Measurements from ENCODE around the gene AGO1.
"Not testable (repeated sequence)": the region's sequence is repeated elsewhere in the genome, so short reads cannot be mapped to it uniquely, and the experiment has no call there.

AGO1 gene

DNA sequence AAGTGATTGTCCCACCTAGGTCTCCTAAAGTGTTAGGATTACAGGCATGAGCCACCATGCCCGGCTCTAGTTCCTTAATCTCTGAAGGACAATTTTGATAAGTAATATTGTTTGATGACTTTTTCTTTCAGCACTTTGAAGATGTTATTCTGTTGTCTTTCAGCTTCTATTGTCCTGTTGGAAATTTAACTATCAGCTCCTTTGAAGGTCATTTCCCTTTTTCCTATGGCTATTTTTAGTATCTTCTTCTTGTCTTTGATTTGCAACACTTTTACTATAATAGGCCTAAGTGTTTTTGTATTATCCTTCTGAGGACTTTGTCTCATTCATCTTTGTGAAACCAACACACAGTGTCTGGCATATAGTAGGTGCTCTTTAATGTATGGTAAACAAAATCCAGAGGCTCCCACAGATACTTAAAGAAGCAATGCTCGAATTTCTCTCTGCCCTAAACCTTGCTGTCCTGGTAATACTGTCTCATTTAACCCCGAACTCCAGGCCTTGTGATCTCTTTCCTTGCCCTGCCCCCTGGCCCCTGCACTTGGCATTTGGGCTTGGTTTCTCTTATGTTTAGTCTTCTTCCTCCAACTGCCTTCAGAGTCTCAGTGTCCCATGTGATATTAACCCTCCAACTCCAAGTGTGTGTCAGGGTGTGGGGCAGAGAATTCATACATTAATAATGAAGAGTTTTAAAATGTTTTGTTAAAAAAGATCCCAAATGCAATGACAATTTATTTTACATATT, 19.0 kb upstream of the AGO1 start:
- in situ Hi-C loops (cut with MboI; ENCODE audit: low sequenced_read_pairs, unreplicated experiment) = no loop called here
- DNase-seq (ENCODE audit: low spot score) = no peak
- TF ChIP-seq, protein P1, sequence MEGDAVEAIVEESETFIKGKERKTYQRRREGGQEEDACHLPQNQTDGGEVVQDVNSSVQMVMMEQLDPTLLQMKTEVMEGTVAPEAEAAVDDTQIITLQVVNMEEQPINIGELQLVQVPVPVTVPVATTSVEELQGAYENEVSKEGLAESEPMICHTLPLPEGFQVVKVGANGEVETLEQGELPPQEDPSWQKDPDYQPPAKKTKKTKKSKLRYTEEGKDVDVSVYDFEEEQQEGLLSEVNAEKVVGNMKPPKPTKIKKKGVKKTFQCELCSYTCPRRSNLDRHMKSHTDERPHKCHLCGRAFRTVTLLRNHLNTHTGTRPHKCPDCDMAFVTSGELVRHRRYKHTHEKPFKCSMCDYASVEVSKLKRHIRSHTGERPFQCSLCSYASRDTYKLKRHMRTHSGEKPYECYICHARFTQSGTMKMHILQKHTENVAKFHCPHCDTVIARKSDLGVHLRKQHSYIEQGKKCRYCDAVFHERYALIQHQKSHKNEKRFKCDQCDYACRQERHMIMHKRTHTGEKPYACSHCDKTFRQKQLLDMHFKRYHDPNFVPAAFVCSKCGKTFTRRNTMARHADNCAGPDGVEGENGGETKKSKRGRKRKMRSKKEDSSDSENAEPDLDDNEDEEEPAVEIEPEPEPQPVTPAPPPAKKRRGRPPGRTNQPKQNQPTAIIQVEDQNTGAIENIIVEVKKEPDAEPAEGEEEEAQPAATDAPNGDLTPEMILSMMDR (IDR thresholded peaks at IDR 0.05; ENCODE audit: borderline replicate concordance, control extremely low read depth, extremely low read depth, insufficient read depth, missing control alignments) = no peak

DNA sequence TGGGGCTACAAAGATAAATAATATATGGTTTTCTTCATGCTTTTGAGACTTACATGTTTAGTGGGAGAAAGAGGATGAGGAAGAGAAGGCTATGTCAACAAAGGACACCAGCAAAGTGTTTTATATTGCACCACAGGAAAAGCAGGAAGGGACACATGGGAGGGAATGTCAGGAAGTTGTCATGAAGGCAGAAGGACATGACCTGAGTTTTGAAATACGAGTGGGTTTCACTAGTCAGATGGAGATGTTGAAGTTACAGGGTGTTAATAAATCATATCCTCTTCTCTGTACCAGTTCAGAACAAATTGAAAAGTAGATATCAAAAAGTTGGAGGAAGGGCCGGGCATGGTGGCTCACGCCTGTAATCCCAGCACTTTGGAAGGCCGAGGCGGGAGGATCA, 18.2 kb upstream of the AGO1 start:
- in situ Hi-C loops (cut with MboI; ENCODE audit: low sequenced_read_pairs, unreplicated experiment) = no loop called here
- no peak for DNase-seq (ENCODE audit: low spot score)

DNA sequence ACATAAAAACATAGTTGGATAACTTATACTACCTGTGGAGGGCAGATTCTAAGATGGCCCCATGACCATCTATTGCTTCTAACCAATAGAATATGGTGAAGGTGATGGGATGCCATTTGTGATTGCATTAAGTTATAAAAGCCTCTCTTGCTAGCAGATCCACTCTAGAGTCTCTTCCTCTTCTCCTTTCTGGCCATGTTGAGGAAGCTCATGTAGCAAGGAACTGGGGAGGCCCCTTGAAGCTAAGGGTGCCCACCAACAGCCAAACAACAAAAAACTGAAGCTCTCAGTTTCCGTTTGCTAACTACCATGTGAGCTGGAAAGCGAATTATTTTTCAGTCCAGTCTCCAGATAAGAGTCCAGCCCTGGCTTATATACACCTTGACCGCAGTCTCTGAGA, 16.0 kb upstream of the AGO1 start:
- TF ChIP-seq, protein P1 (IDR thresholded peaks at IDR 0.05; ENCODE audit: borderline replicate concordance, control extremely low read depth, extremely low read depth, insufficient read depth, missing control alignments) = no peak
- no peak for DNase-seq (ENCODE audit: low spot score)
- in situ Hi-C loops (cut with MboI; ENCODE audit: low sequenced_read_pairs, unreplicated experiment) = no loop called here

More for the DNA sequence above, 18.2 kb upstream of the AGO1 start:
- TF ChIP-seq, protein P1 (IDR thresholded peaks at IDR 0.05; ENCODE audit: borderline replicate concordance, control extremely low read depth, extremely low read depth, insufficient read depth, missing control alignments) = no peak

DNA sequence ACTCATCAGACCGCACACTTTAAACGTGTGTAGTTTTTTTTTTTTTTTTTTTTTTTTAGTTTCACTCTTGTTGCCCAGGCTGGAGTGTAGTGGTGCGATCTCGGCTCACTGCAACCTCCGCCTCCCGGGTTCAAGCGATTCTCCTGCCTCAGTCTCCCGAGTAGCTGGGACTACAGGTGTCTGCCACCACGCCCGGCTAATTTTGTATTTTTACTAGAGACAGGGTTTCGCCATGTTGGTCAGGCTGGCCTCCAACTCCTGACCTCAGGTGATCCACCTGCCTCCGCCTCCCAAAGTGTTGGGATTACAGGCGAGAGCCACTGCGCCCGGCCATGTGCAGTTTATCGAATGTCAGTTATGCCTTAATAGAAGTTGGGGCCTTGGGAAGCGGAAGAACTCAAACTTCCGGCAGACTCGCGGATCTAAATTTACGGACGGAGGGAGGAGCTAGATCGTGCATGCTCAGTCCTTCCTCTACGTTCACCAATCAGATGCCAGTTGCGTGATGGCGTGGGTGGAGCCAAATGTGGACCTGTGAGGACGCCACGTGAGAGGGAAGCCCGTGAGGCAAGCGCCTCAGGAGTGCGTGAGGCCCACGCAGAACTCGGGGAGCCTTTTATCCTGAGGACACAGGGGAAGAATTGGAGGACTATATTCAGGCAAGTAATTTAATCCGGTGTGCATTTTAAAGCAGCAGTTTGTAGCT, 13.6 kb upstream of the AGO1 start:
- DNase-seq (ENCODE audit: low spot score); in situ Hi-C loops (cut with MboI; ENCODE audit: low sequenced_read_pairs, unreplicated experiment): not testable (repeated sequence)

DNA sequence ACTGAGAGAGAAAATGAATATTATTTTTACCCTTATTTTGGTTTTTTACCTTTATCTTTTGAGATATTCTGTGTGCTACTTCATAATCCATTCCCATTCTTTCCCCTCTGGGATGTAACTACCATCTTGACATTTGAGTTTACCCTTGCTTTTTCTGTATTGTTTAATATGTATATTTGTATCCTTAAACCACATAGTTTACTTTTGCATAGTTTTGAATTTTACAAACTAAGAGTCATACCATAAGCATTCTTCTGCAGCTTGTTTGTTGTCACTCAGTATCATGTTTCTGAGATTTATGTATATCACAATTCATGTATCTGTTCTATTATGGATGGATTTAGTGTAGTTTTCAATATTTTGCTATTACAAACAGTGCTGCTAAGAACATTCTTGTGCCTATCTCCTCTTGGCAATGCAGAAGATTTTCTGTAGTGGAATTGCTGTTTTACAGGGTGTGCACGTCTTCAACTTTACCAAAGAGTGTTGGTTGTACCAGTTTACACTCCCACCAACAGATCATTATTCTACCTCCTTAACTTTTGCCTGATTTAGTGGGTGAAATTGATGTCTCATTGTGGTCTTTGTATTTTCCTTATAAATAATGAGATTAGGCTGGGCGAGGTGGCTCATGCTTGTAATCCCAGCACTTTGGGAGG, 12.2 kb upstream of the AGO1 start:
- TF ChIP-seq, protein P1 (IDR thresholded peaks at IDR 0.05; ENCODE audit: borderline replicate concordance, control extremely low read depth, extremely low read depth, insufficient read depth, missing control alignments) = no peak
- in situ Hi-C loops (cut with MboI; ENCODE audit: low sequenced_read_pairs, unreplicated experiment) = no loop called here
- DNase-seq (ENCODE audit: low spot score) = no peak

DNA sequence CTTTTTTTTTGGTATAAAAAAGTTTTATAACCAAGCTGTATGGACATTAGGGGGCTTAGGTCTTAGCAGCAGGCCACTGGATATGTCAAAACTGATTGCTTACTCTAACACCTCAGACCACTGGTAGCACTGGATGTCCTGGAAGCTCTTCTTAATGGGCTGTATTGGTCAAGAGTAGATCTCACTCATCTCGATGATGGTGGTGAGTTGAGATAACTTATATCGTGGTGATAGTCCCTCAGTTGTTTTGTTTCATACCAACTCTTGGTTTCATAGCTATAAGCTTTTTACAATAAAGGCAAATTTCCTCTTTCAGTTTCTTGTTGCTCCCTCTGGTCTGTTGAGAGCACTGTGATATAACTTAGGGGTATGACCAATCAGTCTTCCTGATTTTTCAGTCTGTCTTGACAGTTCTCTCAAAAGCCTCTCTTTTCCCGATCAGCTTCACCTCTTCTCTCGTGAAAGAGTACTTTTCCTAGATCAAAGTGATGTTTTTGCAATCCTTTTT, 9.7 kb upstream of the AGO1 start:
- in situ Hi-C loops (cut with MboI; ENCODE audit: low sequenced_read_pairs, unreplicated experiment) = no loop called here
- TF ChIP-seq, protein P1 (IDR thresholded peaks at IDR 0.05; ENCODE audit: borderline replicate concordance, control extremely low read depth, extremely low read depth, insufficient read depth, missing control alignments) = no peak
- DNase-seq (ENCODE audit: low spot score) = no peak

DNA sequence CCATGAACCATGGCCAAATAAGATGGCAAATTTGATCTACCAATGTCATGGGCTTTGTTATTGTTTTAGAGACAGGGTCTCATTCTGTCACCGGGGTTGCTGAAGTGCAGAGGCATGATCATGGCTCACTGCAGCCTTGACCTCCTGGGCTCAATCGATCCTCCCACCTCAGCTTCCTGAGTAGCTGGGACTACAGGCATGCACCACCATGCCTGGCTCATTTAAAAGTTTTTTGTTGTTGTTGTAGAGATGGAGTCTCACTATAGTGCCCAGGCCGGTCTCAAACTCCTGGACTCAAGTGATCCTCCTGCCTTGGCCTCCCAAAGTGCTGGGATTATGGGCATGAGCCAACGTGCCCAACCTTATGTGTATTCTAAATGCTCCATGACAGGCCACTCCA, 8.9 kb upstream of the AGO1 start:
- in situ Hi-C loops (cut with MboI; ENCODE audit: low sequenced_read_pairs, unreplicated experiment) = not testable (repeated sequence)

More for the DNA sequence above, 8.9 kb upstream of the AGO1 start:
- not testable (repeated sequence) for DNase-seq (ENCODE audit: low spot score)
